Activated T-cell treated with anti-CD3 and anti-CD28 coated beads for 1 hour (primary cell): Measurements from ENCODE around the gene FAM83C.

ENCODE experiments used
- DNase-seq: peaks from one replicate; pipeline ENCODE4 v3.0.0-alpha.2; 2020; ENCODE audit warnings: low read depth

The FAM83C gene

GRCh38 chr20:35283441-35284266 lies 8.6 kb downstream of the FAM83C start:
- no peak for DNase-seq

DNA sequence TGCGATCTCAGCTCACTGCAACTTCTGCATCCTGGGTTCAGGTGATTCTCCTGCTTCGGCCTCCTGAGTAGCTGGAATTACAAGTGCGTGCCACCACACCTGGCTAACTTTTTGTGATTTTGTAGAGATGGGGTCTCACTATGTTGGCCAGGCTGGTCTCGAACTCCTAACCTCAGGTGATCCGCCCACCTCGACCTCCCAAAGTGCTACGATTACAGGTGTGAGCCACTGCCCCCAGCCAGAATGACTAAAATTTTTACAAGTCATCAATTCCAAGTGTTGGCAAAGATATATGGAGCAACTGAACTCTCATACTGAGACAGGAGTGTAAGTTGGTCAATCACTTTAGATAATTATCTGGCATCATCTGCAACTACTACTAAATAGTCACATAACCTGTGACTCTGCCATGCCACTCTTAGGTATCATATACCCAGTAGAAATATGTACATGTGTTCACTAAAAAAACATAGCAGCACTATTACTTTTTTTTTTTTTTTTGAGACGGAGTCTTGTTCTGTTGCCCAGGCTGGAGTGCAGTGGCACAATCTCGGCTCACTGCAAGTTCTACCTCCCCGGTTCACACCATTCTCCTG lies 10.6 kb downstream of the FAM83C start:
- no peak for DNase-seq

DNA sequence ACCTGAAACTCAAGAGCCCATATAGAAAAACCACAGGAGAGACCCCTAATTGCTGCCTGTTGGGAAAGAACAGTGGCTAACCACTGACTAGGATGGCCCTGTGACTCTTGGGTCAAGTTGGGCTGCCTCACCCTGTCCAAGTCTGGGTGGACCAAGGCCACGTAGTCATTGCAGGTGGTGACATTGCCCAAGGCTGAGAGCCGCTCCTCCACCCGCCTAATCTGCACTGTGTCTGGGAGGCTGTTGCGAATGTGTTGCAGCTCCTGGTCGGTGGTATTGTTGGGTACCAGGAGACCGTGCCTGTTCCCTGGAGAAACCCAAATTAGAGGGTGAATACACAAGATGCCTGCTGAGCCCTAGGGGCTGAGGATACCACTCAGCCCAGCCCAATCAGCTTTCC lies 11.7 kb downstream of the FAM83C start:
- DNase-seq, result no peak

GRCh38 chr20:35279533-35280174 lies 12.6 kb downstream of the FAM83C start:
- DNase-seq, result no peak

DNA sequence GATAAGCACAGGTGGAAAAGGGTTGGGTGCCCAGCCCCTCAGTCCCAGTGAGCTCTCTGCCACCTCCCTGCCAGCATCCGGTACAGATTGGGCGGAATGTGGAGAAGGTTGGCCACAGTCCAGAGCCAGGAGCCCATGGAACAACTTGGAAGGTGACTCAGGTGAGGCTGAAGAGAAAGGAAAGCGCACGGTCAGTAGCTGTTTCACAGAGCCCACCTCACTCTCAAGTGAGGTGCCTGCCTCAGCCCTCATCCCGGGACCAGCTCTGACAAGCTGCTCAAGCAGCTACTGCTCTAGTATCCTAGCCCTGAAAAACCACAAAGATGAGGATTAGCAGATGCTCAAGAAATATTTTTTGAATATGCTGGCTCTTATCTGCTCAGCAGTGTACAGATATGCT lies 13.2 kb downstream of the FAM83C start:
- no peak for DNase-seq

DNA sequence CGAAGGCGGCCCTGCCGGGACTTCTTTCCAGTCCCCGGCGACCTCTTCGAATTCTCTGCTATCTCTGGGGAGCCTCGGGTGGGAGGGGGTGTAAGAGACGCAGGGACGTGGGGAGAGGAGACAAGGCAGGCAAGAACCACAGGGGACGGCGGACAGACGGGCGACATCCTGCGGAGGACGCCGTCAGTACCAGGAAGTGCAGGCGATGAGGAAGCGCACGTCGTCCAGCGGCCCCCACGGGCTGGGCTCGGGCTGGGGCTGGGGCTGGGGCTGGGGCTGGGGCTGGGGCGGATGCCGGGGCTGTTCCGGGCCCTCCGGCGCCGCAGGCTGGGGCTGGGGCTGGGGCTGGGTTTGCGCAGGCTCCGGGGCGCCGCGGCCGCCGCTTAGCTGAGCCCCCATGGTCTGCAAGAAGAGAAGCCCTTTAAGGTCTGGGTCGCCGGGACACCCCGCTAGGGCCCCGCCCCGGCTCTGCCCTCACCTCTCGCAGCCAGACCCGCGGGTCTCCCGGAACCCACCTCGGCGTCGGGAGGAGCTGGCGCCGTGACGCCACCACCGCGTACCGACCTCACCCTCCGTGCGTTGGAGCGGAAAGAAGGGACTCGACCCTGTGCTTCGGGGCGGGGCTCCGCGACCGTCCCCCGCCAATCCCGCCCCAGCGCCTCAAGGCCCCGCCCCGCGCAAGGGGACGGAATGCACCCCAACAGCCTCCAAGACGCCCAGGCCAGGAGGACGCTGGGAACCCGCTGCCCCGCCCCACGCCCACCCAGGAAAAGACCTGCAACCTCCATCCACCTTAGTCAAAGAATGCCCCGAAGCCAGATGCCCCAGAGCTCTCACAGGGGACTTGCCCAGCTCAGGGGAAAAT lies 14.5 kb downstream of the FAM83C start, which contains the start of gene MMP24OS:
Gene MMP24OS, minus strand, starts transcription at position 592 of the 865 bp plus-strand sequence. Its CDS starts 193 bp downstream, at position 399.
- DNase-seq, result peak; percentile 80

- no peak for DNase-seq
Measured at GRCh38 chr20:35277127-35277526, 15.1 kb downstream of the FAM83C start.

GRCh38 chr20:35276408-35276807 lies 15.8 kb downstream of the FAM83C start:
- no peak for DNase-seq

DNA sequence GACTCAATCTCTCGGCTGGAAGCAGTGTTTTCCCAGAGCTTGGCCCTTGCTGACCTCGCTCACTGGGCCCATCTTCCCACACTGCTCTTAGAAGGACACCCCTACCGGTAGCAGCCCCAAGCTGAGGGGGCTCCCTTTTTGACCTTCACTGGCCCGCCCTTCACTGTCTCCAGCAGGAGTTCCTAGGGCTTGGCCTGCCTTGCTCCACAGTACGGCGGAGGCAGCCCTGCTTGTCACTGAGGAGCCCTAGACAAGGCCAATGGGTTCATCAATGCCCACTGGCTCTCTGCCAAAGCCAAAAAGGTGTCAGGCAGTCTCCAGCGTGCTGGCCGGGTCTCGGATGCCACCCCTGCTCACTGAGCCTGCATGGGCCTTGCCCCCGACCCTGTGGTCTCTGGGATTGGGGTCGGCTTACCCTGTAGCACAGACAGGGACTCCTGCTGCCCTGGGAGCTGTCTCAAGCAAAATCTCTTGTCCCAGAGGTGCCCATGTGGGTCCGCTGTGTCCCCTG lies 16.4 kb downstream of the FAM83C start:
- no peak for DNase-seq

DNA sequence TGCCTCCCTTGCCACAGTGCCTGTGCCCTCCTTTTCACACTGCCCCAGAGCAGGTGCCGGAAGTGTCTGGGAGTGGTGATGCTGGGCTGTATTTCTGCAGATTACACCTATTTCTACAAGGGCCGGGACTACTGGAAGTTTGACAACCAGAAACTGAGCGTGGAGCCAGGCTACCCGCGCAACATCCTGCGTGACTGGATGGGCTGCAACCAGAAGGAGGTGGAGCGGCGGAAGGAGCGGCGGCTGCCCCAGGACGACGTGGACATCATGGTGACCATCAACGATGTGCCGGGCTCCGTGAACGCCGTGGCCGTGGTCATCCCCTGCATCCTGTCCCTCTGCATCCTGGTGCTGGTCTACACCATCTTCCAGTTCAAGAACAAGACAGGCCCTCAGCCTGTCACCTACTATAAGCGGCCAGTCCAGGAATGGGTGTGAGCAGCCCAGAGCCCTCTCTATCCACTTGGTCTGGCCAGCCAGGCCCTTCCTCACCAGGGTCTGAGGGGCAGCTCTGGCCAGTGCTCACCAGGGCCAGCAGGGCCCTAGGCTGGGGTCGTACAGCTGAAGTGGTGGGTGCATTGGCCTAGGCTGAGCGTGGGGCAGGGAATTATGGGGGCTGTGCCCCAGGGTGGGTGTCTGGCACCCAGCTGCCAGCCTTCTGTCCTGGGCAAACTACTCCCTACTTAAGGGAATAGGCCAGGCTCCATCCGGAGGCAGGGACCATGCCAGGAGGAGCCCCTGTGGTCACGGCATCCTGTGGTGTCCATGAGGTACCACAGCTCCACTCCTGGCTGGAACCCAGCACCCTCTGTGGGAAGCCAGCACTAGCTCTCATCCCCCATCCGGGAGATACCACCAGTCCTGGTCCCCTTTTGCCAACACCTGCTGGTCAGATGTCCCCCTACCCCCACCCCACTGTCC lies 17.8 kb downstream of the FAM83C start:
- no peak for DNase-seq

GRCh38 chr20:35273449-35274171 lies 18.6 kb downstream of the FAM83C start:
- no peak for DNase-seq

DNA sequence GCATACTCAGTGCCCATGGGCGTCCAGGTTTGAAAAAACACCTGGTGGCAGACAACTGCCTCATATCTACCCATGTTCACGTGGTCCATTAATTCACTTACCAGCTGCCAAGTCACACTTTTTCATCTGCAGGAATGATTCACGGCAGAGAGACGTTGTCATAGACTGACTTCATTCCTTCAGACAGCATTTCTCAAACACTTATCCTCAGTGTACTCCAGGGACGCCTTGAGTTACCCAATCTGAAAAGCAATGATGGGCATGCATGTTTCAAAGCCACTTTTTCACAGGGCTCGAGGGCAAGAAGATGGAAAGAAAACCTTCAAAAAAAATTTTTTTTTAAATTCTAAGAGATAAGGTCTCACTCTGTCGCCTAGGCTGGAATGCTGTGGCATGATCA lies 20.3 kb downstream of the FAM83C start:
- DNase-seq, result no peak

DNA sequence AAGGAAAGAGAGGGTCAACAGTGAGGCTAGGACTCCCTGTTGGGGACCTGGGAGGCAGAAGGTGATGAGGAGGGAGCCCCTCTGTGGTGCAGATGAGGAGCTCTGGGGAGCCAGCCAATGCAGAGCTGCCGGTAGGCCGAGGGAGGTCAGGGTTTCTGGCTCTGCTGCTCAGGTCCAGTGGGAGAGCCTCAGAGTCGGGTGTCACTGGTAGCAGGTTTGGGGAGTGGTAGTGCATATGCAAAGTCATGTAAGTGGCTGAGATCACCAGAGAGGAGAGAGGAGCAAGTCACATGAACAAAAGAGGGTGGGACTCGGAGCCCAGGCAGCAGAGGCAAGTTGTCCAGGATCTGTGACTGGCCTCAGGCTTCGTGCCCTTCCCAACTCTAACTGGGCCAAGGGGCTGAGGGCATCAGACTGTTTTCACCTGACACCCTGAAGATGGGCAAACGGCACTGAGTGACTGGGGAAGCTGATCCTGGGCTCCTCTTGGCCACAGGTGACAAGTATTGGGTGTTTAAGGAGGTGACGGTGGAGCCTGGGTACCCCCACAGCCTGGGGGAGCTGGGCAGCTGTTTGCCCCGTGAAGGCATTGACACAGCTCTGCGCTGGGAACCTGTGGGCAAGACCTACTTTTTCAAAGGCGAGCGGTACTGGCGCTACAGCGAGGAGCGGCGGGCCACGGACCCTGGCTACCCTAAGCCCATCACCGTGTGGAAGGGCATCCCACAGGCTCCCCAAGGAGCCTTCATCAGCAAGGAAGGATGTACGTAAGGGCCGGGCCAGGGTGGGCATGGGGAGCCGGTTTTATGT lies 20.9 kb downstream of the FAM83C start:
- DNase-seq, result no peak

GRCh38 chr20:35270021-35270902 lies 22.0 kb downstream of the FAM83C start:
- no peak for DNase-seq

DNA sequence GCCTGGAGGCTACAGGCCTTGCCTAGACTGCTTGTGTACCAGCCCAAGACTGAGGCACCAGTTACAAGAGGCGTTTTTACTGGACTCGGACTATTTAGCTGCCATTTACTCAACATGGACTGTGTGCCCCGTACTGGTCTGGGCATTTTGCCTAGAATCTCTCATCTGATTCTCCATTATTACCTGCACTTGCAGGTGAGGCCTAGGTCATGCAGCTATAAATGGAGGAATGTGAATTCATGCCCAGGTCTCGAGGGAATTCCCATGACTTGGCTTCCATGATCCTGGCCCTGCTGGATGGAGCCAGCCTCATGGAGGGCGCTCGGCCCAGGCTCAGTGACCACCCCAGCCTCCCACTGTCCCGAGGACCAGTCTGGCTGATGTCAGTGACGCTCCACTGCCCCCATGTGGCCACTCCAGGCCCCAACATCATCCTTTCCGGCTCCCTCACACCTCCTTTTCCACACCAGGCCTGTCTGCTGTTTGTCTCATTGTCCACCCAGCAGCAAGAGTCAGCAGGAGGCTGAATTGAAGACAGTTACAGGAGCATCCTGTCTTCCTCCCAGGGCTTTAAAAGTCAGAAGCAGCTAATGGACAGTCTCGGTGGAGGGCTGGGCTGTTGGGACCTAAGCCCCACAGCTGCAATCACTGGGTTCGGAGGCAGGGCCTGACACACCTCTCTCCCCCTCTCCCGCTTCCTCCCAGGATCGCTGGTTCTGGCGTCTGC lies 23.0 kb downstream of the FAM83C start:
- peak; percentile 26 for DNase-seq

DNA sequence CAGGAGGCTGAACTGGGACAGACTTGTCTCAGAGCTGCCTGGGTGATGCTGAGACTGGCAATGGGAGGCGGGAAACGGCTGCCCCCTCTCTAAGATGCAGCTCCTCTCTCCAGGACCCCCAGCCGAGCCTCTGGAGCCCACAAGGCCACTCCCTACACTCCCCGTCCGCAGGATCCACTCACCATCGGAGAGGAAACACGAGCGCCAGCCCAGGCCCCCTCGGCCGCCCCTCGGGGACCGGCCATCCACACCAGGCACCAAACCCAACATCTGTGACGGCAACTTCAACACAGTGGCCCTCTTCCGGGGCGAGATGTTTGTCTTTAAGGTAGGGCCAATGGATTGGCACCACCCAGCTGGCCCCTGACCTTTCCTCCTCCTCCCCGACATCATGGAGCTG lies 25.1 kb downstream of the FAM83C start:
- DNase-seq, result no peak

GRCh38 chr20:35264755-35265154 lies 27.5 kb downstream of the FAM83C start:
- no peak for DNase-seq
